ENCODE results near the gene SMYD2.

Gene SMYD2

GRCh38 chr1:214281021-214281719, at the start of gene SMYD2:
TSS of gene SMYD2 (plus strand) at chr1:214281159. CDS start at chr1:214281255, 96 bp downstream.
- DNase-seq = peak; percentile 70

GRCh38 chr1:214233856-214234634, 46.9 kb upstream of the SMYD2 start:
- no peak for DNase-seq

- no peak for DNase-seq
These were observed 46.3 kb upstream of the SMYD2 start for GRCh38 chr1:214234635-214235025.

- DNase-seq = no peak
These were observed 44.5 kb upstream of the SMYD2 start for GRCh38 chr1:214236477-214236876.

GRCh38 chr1:214241060-214241459, 39.9 kb upstream of the SMYD2 start:
- no peak for DNase-seq

DNA sequence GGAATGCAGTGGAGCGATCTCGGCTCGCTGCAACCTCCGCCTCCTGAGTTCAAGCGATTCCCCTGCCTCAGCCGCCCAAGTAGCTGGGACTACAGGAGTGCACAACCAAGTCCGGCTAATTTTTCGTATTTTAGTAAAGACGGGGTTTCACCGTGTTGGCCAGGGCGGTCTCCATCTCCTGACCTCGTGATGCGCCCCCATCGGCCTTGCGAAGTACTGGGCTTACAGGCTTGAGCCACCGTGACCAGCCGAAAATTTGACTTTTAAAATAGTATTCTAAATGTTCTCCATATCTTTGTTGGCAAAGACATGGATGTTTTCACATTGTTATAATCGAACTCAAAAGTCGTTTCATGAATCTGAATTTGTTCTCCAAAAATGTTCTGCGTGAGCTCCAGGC, 36.7 kb upstream of the SMYD2 start:
- no peak for DNase-seq

DNA sequence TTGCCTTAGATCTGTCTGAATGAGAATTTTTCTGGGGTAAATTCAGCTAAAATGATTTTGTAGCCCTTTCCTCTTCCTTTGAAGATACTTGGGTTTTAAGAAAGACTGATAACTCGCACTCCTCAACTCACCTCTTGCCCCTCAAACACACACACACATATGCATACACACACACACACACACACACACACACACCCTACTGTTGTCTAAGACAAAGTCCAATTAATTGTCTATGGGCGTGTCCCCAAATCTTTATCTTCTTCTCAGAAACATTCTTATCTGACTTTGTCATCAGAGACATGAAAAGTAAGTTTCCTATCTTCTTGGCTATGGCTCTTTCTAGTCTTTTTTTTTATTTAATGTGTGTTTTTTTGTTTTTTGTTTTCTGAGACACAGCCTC, 36.1 kb upstream of the SMYD2 start:
- no peak for DNase-seq

DNA sequence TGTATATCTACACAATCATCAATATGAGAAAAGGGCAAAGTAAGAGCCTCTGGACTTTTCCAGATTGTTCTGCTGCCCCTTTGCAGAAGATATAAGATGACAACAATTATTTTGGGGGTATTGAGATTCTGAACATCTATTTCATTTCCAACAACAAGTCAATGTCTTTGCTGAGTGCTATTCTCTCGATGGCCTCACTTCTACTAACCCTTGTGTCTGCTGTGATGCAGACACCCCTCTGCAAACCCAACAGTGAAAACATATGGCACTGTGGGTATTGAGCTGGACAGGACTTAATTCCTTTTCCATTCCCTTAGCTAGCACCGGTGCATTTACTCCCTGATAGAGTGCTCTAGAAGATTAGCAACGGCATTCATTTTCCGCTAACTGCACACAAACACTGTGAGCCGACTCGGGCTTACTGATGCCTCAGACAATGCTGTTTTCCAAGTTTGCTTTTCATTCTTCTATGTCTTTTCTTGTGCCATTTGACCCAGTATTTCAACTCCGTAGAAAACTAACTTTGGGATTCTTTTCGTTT, 33.4 kb upstream of the SMYD2 start:
- no peak for DNase-seq

- DNase-seq = no peak
These were observed 32.5 kb upstream of the SMYD2 start for GRCh38 chr1:214248311-214249085.

DNA sequence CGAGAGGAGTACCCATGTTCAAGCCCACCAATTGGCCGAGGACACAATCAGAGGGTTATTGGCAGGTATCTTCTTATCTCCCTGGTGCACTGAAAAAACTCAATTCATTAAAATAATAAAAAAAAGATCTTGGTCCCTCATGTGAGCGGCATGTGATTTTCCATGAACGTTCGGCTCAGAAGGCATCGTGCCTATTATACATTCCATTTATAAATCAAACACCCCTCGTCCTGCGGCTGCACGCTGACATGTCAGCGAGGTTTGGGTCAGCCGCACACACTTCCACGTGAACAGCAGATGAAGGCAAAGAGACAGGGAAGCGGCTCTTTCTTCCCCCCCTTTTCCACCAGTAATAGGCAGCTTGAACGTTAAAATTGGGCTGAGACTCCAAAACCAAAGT, 31.3 kb upstream of the SMYD2 start:
- DNase-seq = no peak

DNA sequence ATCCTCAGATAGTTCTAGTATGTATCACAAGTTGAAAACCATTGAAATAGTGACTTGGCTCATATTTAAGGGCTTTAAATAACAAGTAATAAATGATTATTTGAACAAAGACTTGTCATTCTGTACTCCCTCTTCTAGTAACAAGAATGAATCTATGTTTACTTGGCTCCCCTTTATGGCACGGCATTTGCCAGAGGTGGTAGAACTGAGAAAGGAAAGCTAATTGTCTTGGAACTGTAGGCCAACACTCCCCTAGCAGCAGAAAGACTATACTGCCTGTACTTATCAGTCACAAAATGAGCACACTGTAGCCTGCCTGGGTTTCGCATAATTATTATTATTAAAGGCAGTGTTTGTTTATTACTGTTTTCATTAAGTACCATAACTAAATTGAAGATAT, 29.6 kb upstream of the SMYD2 start:
- no peak for DNase-seq

- no peak for DNase-seq
These were observed 25.4 kb upstream of the SMYD2 start for GRCh38 chr1:214255509-214255908.

- DNase-seq = peak; percentile 77
These were observed 21.5 kb upstream of the SMYD2 start for GRCh38 chr1:214259353-214259977.

DNA sequence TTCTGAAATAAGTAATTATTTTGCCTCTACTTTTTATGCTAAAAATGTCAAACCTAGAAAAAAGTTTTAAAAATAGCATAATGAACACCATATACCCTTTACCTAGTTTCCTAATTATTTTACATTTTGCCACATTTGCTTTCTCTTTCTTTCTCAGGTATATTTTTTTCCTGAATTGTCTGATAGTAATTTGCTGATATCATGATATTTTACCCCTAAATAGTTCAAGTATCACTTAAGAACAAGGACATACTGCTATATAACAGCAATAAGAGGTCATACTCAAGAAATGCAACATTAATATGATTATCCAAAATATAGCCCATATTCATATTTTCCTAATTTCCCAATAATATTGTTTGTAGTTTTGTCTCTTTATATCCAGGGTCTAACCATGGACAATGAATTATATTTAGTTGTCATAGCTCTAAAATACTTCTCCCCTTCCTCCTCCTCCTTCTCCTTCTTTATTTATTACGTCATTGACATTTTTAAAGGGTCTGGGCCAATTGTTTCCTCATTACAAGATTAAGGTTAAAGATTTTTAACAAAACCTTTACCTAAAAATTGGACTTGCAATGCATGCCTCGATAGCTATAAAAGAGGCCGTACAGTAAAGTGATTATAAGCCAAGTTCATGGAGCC, 20.3 kb upstream of the SMYD2 start:
- no peak for DNase-seq

- DNase-seq = peak; percentile 84
These were observed 19.5 kb upstream of the SMYD2 start for GRCh38 chr1:214261206-214262123.

- no peak for DNase-seq
These were observed 16.8 kb upstream of the SMYD2 start for GRCh38 chr1:214264196-214264595.

- no peak for DNase-seq
These were observed 16.0 kb upstream of the SMYD2 start for GRCh38 chr1:214264976-214265375.

DNA sequence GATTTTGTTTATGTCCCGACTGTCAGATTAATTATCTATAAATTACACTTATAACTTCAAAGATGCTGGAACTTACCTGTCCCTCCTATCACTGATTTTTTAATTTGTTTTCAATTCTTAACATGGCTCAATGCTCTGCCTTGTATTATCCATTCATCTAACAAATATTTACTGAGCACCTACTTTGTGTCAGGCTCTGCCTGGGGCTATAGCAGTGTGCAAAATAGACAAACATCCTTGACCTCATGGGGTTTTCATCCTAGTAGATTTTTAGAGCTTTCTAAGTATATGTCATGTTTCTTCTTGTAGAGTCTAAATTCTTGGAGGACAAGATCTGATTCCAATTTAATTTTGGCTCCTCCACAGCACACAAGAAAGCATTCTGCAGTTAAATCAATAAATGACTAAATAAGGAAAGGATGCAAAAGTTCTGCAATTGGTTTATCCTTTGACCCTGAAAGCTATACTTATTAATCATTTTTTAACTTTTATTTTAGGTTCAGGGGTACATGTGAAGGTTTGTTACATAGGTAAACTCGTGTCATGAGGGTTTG, 10.8 kb upstream of the SMYD2 start:
- no peak for DNase-seq

- DNase-seq = no peak
These were observed 9.6 kb upstream of the SMYD2 start for GRCh38 chr1:214271174-214271858.

- no peak for DNase-seq
These were observed 8.8 kb upstream of the SMYD2 start for GRCh38 chr1:214271995-214272731.
